ENCODE results near the gene DSE.
A peak's percentile ranks its signal among the peaks of the same experiment; 100 is the strongest.

The DSE gene

GRCh38 chr6:116388924-116389323, 18.2 kb downstream of the DSE start:
- Histone ChIP-seq H3K9me3 (no peaks in the 10 kb centered on the region), H3K4me3 (ENCODE audit: low read depth in 1 of 2, low read length in 1 of 2) (no peak overlapping the region), H3K36me3 (no peaks in the 10 kb centered on the region), H3K27me3 (no peaks in the 10 kb centered on the region), H3K4me1 (ENCODE audit: control insufficient read depth in 1 of 2, insufficient read depth in 1 of 2, low read depth in 1 of 2, low read length in 1 of 2) (peaks cover 38 to 66% of the 10 kb centered on the region in 2 experiments), H3K27ac (no peak overlapping the region)
- TF ChIP-seq CTCF (IDR thresholded peaks at IDR 0.05): no peak

- no peaks in the 10 kb centered on the region for H3K9me3 ChIP-seq
- peaks cover 39 to 71% of the 10 kb centered on the region in 2 experiments for H3K4me1 ChIP-seq (ENCODE audit: control insufficient read depth in 1 of 2, insufficient read depth in 1 of 2, low read depth in 1 of 2, low read length in 1 of 2)
- TF ChIP-seq CTCF (IDR thresholded peaks at IDR 0.05): no peak
- no peaks in the 10 kb centered on the region for H3K27me3 ChIP-seq
- H3K4me3 ChIP-seq (ENCODE audit: low read depth in 1 of 2, low read length in 1 of 2): no peak overlapping the region
- H3K27ac ChIP-seq: no peak overlapping the region
- H3K36me3 ChIP-seq: no peaks in the 10 kb centered on the region
Measured at GRCh38 chr6:116389357-116389756, 18.6 kb downstream of the DSE start.

DNA sequence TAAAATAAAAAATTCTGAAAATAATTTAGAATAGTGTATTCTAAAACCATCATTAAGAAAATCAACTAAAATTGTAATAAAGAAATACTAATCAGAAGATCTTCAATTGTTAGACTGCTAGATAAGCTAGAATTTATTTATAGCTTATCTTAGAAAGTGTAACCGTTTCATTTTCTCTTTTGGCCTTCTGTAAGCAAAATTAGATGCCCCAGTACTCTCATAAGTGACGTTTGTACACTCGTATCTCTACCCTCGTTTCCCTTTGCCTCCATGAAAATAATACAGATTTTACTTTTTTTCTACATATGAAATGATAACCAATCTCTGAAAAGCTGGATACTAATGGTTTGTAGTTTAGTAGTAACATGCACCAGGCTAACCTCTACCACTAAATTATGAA, 19.8 kb downstream of the DSE start:
- H3K4me3 ChIP-seq (ENCODE audit: low read depth in 1 of 2, low read length in 1 of 2): no peak overlapping the region
- H3K36me3 ChIP-seq: no peaks in the 10 kb centered on the region
- no peaks in the 10 kb centered on the region for H3K9me3 ChIP-seq
- H3K27ac ChIP-seq: no peak overlapping the region
- H3K27me3 ChIP-seq: no peaks in the 10 kb centered on the region
- peaks cover 39 to 64% of the 10 kb centered on the region in 2 experiments for H3K4me1 ChIP-seq (ENCODE audit: control insufficient read depth in 1 of 2, insufficient read depth in 1 of 2, low read depth in 1 of 2, low read length in 1 of 2)
- no peak for TF ChIP-seq CTCF (IDR thresholded peaks at IDR 0.05)

- no peak for TF ChIP-seq CTCF (IDR thresholded peaks at IDR 0.05)
Measured at GRCh38 chr6:116392132-116393013, 21.6 kb downstream of the DSE start.

DNA sequence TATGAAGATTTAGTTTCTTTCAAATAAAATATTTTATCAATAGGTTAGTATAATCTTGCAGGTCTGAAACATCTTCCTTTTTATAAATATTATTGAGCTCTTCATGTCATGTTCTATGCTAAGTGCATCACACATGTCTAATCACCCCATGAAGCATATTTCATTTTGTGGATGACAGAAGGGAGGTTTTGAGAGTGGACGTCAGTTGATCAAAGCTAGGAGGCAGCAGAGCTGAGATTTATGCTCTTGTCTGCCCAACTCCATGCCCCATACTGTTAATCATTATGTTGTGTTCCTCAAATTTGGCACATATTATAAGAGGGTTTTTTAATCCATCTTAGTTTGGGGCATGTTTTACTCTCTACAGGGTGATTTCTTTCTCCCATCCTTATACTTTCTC, 22.7 kb downstream of the DSE start:
- Histone ChIP-seq H3K4me1 (ENCODE audit: control insufficient read depth in 1 of 2, insufficient read depth in 1 of 2, low read depth in 1 of 2, low read length in 1 of 2) (peaks cover 27 to 37% of the 10 kb centered on the region in 2 experiments), H3K27me3 (no peaks in the 10 kb centered on the region), H3K36me3 (no peaks in the 10 kb centered on the region), H3K27ac (peak overlapping the region; percentile 86), H3K9me3 (no peaks in the 10 kb centered on the region), H3K4me3 (ENCODE audit: low read depth in 1 of 2, low read length in 1 of 2) (peak overlapping the region in 1 of 2 experiments; percentile 44)
- TF ChIP-seq CTCF (IDR thresholded peaks at IDR 0.05): no peak

More at GRCh38 chr6:116392132-116393013, 21.6 kb downstream of the DSE start:
- Histone ChIP-seq H3K4me1 (ENCODE audit: control insufficient read depth in 1 of 2, insufficient read depth in 1 of 2, low read depth in 1 of 2, low read length in 1 of 2) (peaks cover 36 to 47% of the 10 kb centered on the region in 2 experiments), H3K9me3 (no peaks in the 10 kb centered on the region), H3K27ac (peak overlapping the region; percentile 86), H3K27me3 (no peaks in the 10 kb centered on the region), H3K36me3 (no peaks in the 10 kb centered on the region), H3K4me3 (ENCODE audit: low read depth in 1 of 2, low read length in 1 of 2) (peak overlapping the region; percentile 40 to 44)
